Measurements from ENCODE around the gene IL1RN.

DNA sequence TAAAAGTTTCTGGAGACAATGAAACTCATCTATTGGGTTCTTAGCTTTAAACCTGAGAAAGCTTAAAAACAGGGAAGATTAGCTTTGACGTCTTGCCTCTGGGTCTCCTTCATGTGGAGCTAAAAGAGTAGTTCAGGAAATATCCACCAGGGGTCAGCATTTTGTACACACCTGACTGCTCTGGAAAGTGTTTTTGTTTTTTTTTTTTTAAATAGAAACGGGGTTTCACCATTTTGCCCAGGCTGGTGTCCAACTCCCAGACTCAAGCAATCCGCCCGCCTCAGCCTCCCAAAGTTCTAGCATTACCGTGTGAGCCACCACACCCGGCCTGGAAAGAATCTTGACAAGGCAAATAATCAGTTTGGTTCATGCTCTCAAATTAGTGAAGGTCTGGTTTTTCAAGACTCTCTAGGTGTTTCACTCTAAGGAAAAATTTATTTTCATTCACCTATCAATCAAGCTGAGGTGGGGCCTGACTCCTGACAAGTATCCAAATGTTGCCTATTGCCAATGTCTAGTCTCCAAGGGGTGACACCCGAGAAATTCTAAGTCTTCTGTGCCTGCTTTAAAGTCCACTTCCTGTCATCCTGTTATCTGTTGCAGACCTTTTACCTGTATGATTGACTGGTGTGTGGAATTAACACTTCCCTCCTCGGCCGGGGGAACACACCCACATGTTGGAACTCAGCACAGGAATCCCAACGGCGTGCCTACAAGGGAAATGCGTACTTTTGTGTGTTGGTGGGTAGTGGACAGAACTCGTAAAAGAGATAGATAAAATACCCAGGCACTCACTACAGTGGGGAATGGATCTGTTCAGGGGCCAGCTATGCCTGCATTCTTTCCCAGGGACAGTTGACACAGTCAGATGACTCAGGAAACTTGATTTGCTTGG, 11.3 kb downstream of the IL1RN start:
- TF ChIP-seq CTCF (IDR thresholded peaks at IDR 0.05) (peak; percentile 87), POLR2AphosphoS5 (IDR thresholded peaks at IDR 0.05; ENCODE audit: low read depth, low read length) (no peak), REST (IDR thresholded peaks at IDR 0.05; ENCODE audit: insufficient read depth in 1 of 2, low read depth in 2 of 2, low read length in 1 of 2) (no peak)
